OCI-LY7 (cell line): ENCODE results near the gene MEST.

ENCODE experiments used
- CTCF ChIP-seq: fragments of 200-600 bp; sonication (generic); conservative IDR thresholded peaks from 2 replicates; pipeline ENCODE4 v1.5.1; 2014; ENCODE audit warnings: mild to moderate bottlenecking, antibody characterized with exemption, low read length, moderate library complexity, mixed read lengths
- EZH2phosphoT487 ChIP-seq: fragments of 200-600 bp; sonication (generic); IDR thresholded peaks from 2 replicates; pipeline ENCODE4 v1.6.1; 2018; ENCODE audit warnings: low read depth, borderline replicate concordance, mild to moderate bottlenecking, mixed run types, antibody characterized with exemption, low read length, moderate library complexity, mixed read lengths

DNA sequence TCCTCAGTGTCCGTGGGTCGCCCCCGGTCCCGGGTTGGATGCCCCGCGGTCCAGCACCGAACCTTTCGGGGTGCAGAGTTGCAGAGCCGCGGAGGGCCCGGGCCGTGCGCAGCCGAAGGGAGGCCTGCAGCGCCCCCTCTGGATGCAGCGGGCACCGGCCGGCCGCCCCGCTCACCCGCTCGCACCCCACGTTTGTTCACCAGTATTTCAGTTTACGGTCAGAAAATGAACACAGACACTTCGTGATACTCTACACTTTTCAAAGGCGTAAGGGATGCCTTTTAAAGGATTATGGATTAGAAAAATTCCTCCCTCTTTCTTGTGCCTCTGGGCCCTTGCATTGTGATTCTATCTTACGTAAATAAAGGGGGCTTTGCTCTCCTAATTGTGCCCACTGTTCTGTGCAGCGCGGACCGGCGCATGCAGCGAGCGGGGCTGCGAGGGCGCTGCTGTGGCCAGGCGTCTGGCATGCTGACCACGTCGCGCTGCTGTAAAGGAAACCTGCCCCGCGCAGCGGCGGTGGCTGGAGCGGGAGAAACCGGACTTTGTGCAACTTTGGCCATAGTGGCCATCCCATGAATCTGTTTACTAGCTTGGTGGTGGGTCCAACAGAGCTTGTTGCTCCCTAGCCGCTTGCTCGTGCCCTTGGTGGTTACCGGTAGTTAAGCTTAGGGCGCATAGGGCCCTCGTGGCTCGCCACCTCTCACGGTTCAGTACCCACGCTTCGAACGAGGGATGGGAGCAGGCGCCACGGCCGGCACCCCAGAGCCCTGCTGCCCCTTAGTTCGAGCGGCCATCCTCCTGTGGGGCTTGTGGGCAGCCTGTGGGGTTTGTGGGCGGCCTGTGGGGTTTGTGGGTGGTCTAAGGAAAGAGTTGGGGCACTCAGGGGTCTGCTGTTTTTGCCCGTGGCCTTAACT is 739 bp upstream of the MEST start:
- TF ChIP-seq CTCF (peak; percentile 57), EZH2phosphoT487 (peak; percentile 16; the same call in 1 of the 2 replicates)
